Mesenchymal stem cell (in vitro differentiated cells and primary cell): ENCODE measurements around the gene DIS3L2. TPM values are rescaled to one million over a fixed set of nuclear protein-coding genes. Genes with fewer than 3 reads are reported as not detected.

Source experiments
- DNase-seq: peaks from one replicate; pipeline ENCODE4 v3.0.0-alpha.2; 2013
- H2AFZ ChIP-seq: one replicate; pipeline ENCODE4 v1.6.1; 2013; ENCODE audit warnings: low read depth, mild to moderate bottlenecking, control low read depth, inconsistent platforms, low read length, moderate library complexity
- H2AK5ac ChIP-seq: 2 replicates; pipeline ENCODE4 v1.6.1; 2013; ENCODE audit warnings: low read length, moderate library complexity, mild to moderate bottlenecking, inconsistent platforms; ENCODE audit not compliant: severe bottlenecking
- H2BK120ac ChIP-seq: one replicate; pipeline ENCODE4 v1.6.1; 2013; ENCODE audit warnings: low read depth, mild to moderate bottlenecking, inconsistent platforms, low read length, moderate library complexity
- H2BK12ac ChIP-seq, 2 experiments: one replicate each; pipeline ENCODE4 v1.6.1; 2013; ENCODE audit warnings: inconsistent platforms in 2 of 2, low read length in 2 of 2, mild to moderate bottlenecking in 2 of 2, moderate library complexity in 2 of 2, control low read depth in 1 of 2
- H2BK15ac ChIP-seq: one replicate; pipeline ENCODE4 v1.6.1; 2013; ENCODE audit warnings: mild to moderate bottlenecking, low read depth, inconsistent platforms; ENCODE audit not compliant: poor library complexity, severe bottlenecking
- H2BK5ac ChIP-seq: 2 replicates; pipeline ENCODE4 v1.6.1; 2013; ENCODE audit warnings: low read depth, mild to moderate bottlenecking, low read length, control low read depth, inconsistent platforms; ENCODE audit not compliant: poor library complexity, severe bottlenecking
- H3K14ac ChIP-seq, 2 experiments: one replicate each; pipeline ENCODE4 v1.6.1; 2013; ENCODE audit warnings: inconsistent platforms in 2 of 2, low read length in 2 of 2, control low read depth in 1 of 2, mild to moderate bottlenecking in 1 of 2, moderate library complexity in 1 of 2
- H3K18ac ChIP-seq, 2 experiments: one replicate each; pipeline ENCODE4 v1.6.1; 2013; ENCODE audit warnings: inconsistent platforms in 2 of 2, low read length in 2 of 2, control low read depth in 1 of 2, low read depth in 1 of 2, mild to moderate bottlenecking in 1 of 2
- H3K23ac ChIP-seq, 2 experiments: one replicate each; pipeline ENCODE4 v1.6.1; 2013; ENCODE audit warnings: inconsistent platforms in 2 of 2, low read length in 2 of 2, mild to moderate bottlenecking in 2 of 2, moderate library complexity in 2 of 2, control low read depth in 1 of 2
- H3K27ac ChIP-seq: 2 replicates; pipeline ENCODE4 v1.5.1; 2013; ENCODE audit warnings: mild to moderate bottlenecking, moderate library complexity, low read length, control low read depth, inconsistent platforms; ENCODE audit not compliant: poor library complexity, severe bottlenecking
- H3K27me3 ChIP-seq, 2 experiments: 2 replicates each; pipeline versions ENCODE4 v1.6.1 to v1.7.0; 2013; ENCODE audit warnings: low read length in 2 of 2, mild to moderate bottlenecking in 2 of 2, moderate library complexity in 2 of 2, control low read depth in 1 of 2, inconsistent platforms in 1 of 2; ENCODE audit not compliant: control insufficient read depth in 1 of 2, insufficient read depth in 1 of 2
- H3K36me3 ChIP-seq, 2 experiments: 2 replicates each; pipeline versions ENCODE4 v1.6.1 to v1.7.0; 2013; ENCODE audit warnings: low read length in 2 of 2, control low read depth in 1 of 2, inconsistent platforms in 1 of 2, low read depth in 1 of 2, mild to moderate bottlenecking in 1 of 2; ENCODE audit not compliant: insufficient read depth in 2 of 2, control insufficient read depth in 1 of 2
- H3K4ac ChIP-seq, 2 experiments: one replicate each; pipeline ENCODE4 v1.6.1; 2013; ENCODE audit warnings: inconsistent platforms in 2 of 2, low read length in 2 of 2, mild to moderate bottlenecking in 2 of 2, moderate library complexity in 2 of 2, control low read depth in 1 of 2, low read depth in 1 of 2
- H3K4me1 ChIP-seq: 2 replicates; pipeline ENCODE4 v1.6.1; 2013; ENCODE audit warnings: low read depth, low read length, control low read depth; ENCODE audit not compliant: control insufficient read depth, insufficient read depth
- H3K4me2 ChIP-seq: 2 replicates; pipeline ENCODE4 v1.6.1; 2013; ENCODE audit warnings: low read length, mild to moderate bottlenecking, inconsistent platforms; ENCODE audit not compliant: poor library complexity, severe bottlenecking
- H3K4me3 ChIP-seq, 2 experiments: 2 replicates each; pipeline versions ENCODE4 v1.5.1 to v1.7.0; 2013; ENCODE audit warnings: low read length in 2 of 2, mild to moderate bottlenecking in 2 of 2, control low read depth in 1 of 2, low read depth in 1 of 2; ENCODE audit not compliant: insufficient read depth in 1 of 2
- H3K79me1 ChIP-seq: replicated peaks from 2 replicates; pipeline ENCODE4 v1.6.1; 2013; ENCODE audit warnings: mild to moderate bottlenecking, control low read depth, low read length, inconsistent platforms; ENCODE audit not compliant: poor library complexity, severe bottlenecking
- H3K9ac ChIP-seq: 2 replicates; pipeline ENCODE4 v1.7.0; 2013; ENCODE audit warnings: mild to moderate bottlenecking, low read length, moderate library complexity
- H3K9me3 ChIP-seq: 2 replicates; pipeline ENCODE4 v1.7.0; 2013; ENCODE audit warnings: mild to moderate bottlenecking, low read length; ENCODE audit not compliant: control insufficient read depth
- H4K8ac ChIP-seq: one replicate; pipeline ENCODE4 v1.6.1; 2013; ENCODE audit warnings: inconsistent platforms, mild to moderate bottlenecking, low read length, moderate library complexity
- H4K91ac ChIP-seq: one replicate; pipeline ENCODE4 v1.6.1; 2013; ENCODE audit warnings: mild to moderate bottlenecking, low read length, inconsistent platforms
- WGBS: methylation state at CpG from one replicate; pipeline ENCODE4 v1.1.7; 2013; ENCODE audit warnings: mixed read lengths; 5-methylcytosine and 5-hydroxymethylcytosine counted together
- small RNA-seq: library from polyadenylated mRNA; stranded (forward); fragments of <200 nt; extraction: miRNeasy Mini kit (QIAGEN cat#:217004); gene quantifications from one replicate; pipeline ENCODE3, GENCODE V24; 2013; ENCODE audit warnings: low read depth

The DIS3L2 gene

DNA sequence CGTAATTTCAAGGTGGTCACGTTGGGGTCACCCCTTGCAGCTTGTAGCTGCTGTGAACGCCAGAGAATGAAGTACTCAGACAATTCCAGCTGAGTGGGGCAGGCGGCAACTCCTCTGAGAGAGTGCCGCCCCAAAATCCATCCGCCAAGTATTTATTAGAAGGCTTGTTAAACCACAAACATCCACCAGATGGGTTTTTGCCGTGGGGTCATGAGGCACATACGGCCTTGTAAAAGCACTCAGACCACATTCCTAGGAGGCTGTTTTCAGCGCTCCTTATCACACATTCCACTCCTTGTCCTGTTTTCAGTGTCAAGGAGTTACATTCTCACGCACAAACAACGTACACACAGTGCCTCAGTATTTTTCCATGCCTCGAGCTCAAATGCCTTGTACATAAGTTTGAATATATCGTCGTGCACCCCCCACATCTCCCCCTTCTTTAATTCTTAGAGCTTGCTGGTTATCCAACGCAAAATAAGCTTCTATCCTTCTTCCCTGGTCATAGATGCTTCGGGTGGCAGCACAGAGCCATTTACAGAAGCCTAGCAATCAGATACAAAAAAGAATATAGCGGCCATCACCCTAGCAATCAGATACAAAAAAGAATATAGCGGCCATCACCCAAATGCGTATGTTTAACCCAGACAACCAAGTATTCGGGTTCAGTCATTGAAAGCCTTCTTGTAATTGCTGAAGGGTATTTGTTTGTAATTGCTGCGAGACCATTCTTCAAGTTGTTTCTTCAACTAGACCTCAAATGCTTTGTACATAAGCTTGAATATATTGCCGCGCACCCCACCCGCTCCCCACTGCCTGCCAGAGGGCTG, 424.4 kb downstream of the DIS3L2 start:
- Histone ChIP-seq H3K9ac (no peak overlapping the region), H3K27me3 (peaks cover 62 to 88% of the 10 kb centered on the region in 2 experiments), H3K27ac (peak overlapping the region; percentile 50), H3K23ac (no peak overlapping the region), H3K4ac (peak overlapping the region in 1 of 2 experiments; percentile 43), H3K4me3 (no peak overlapping the region), H3K79me1 (no peaks in the 10 kb centered on the region), H3K14ac (peak overlapping the region in 1 of 2 experiments; percentile 26), H4K8ac (no peak overlapping the region), H3K9me3 (no peaks in the 10 kb centered on the region), H3K4me1 (peaks cover 35% of the 10 kb centered on the region), H2BK15ac (no peak overlapping the region), H3K18ac (peak overlapping the region in 1 of 2 experiments; percentile 90), H4K91ac (no peak overlapping the region), H2BK5ac (no peak overlapping the region), H2BK12ac (peak overlapping the region in 1 of 2 experiments; percentile 97), H2BK120ac (no peak overlapping the region), H2AFZ (no peak overlapping the region), H3K36me3 (no peaks in the 10 kb centered on the region), H3K4me2 (peak overlapping the region; percentile 4), H2AK5ac (no peak overlapping the region)
- WGBS, result 17% methylated on average over 23 of the region's 24 CpGs
- peak; percentile 96 for DNase-seq

DNA sequence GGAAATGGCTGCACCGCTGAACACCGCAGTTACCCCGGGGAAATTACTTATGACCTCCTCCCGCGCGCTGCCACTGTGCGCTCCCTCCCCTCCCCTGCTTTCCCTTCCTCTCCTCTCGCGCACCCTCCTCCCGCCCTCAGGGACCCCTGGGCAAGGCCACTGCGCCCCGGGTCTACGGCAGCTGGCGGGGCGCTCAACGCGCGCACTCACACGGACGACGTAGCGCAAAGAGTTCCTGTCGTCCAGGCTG, 424.9 kb downstream of the DIS3L2 start:
- Histone ChIP-seq H3K27me3 (peaks cover 62 to 93% of the 10 kb centered on the region in 2 experiments), H3K4ac (peak overlapping the region in 1 of 2 experiments; percentile 43), H2BK120ac (no peak overlapping the region), H3K9me3 (no peaks in the 10 kb centered on the region), H3K4me3 (no peak overlapping the region), H4K91ac (no peak overlapping the region), H2AFZ (no peak overlapping the region), H4K8ac (no peak overlapping the region), H3K18ac (peak overlapping the region in 1 of 2 experiments; percentile 90), H3K27ac (no peak overlapping the region), H3K4me1 (peaks cover 35% of the 10 kb centered on the region), H3K9ac (no peak overlapping the region), H3K4me2 (no peak overlapping the region), H2AK5ac (no peak overlapping the region), H3K23ac (no peak overlapping the region), H2BK15ac (no peak overlapping the region), H2BK5ac (no peak overlapping the region), H3K79me1 (no peaks in the 10 kb centered on the region), H3K36me3 (no peaks in the 10 kb centered on the region), H3K14ac (peak overlapping the region in 1 of 2 experiments; percentile 26), H2BK12ac (peak overlapping the region in 1 of 2 experiments; percentile 97)
- WGBS, result 1% methylated on average over 22 of the region's 23 CpGs
- DNase-seq, result no peak

Small RNA genes lying within 50 kb of the gene (small RNA-seq; reads per million reads assigned to genes)
- gene AC068134.3, result not detected
- not detected for gene AC068134.4
- gene MIR562, result not detected
